Esophagus squamous epithelium (tissue), 5 donors: ENCODE data around the gene FA2H. TPM values are rescaled to one million over a fixed set of nuclear protein-coding genes. Genes with fewer than 3 reads are reported as not detected.

Experiments used
- DNase-seq: peaks from one replicate; lab custom pipeline; 2025; lab: John Stamatoyannopoulos, UW
- H3K27ac ChIP-seq, 4 donors: fragments of 200-600 bp; sonication (generic); one replicate each; pipeline ENCODE4 v1.5.1; 2016 to 2019; ENCODE audit warnings: mild to moderate bottlenecking in 1 of 4
- H3K27me3 ChIP-seq, 4 donors: fragments of 200-600 bp; sonication (generic); 1 replicate in 3 of 4; 2 replicates in 1 of 4; pipeline versions ENCODE4 v1.5.1 to v1.6.0; 2017 to 2021; ENCODE audit warnings: antibody characterized with exemption in 1 of 4
- H3K36me3 ChIP-seq, 3 donors: fragments of 200-600 bp; sonication (generic); one replicate each; pipeline ENCODE4 v1.5.1; 2016 to 2019
- H3K4me1 ChIP-seq, 3 donors: fragments of 200-600 bp; sonication (generic); one replicate each; pipeline ENCODE4 v1.5.1; 2017 to 2019
- H3K4me3 ChIP-seq, 4 donors: fragments of 200-600 bp; sonication (generic); 1 replicate in 3 of 4; 2 replicates in 1 of 4; pipeline ENCODE4 v1.5.1; 2016 to 2019; ENCODE audit warnings: mild to moderate bottlenecking in 2 of 4, moderate library complexity in 1 of 4
- H3K9me3 ChIP-seq, 3 donors: fragments of 200-600 bp; sonication (generic); one replicate each; pipeline ENCODE4 v1.5.1; 2016 to 2019
- POLR2A ChIP-seq, 4 donors: fragments of 450-650 bp; IDR thresholded peaks; one replicate each; pipeline ENCODE4 v1.6.1; 2017; ENCODE audit warnings: antibody characterized with exemption in 4 of 4, mild to moderate bottlenecking in 4 of 4, moderate library complexity in 3 of 4
- WGBS, 2 donors: methylation state at CpG; one replicate each; pipeline ENCODE4 v1.1.5; 2018; 5-methylcytosine and 5-hydroxymethylcytosine counted together
- intact Hi-C: fragments of 100-400 bp; cut with DNase I; formaldehyde crosslinking; loops from one replicate; pipeline ENCODE4 v1.15.0; 2022
- total RNA-seq, 4 donors: library from RNA; depleted of rRNA; stranded (reverse); fragments of >200 nt; gene quantifications; one replicate each; pipeline ENCODE4 v1.1.0, GENCODE V29; 2016
- TF ChIP-seq, protein P1 (sequence below), 6 experiments: fragments of 450-650 bp in 4 of 6; fragments of 200-600 bp in 2 of 6; sonication (generic) in 2 of 6; IDR thresholded peaks; one replicate each; pipeline ENCODE4 v1.5.1; 2016 to 2019; ENCODE audit warnings: antibody characterized with exemption in 6 of 6, mild to moderate bottlenecking in 4 of 6, moderate library complexity in 4 of 6
- donor health status: DM: yes; HTN: yes; CAD: no.

Gene FA2H
- total RNA-seq, 4 donors from 2014 or later: 2.9 to 4.0 (median 3.3) TPM

DNA sequence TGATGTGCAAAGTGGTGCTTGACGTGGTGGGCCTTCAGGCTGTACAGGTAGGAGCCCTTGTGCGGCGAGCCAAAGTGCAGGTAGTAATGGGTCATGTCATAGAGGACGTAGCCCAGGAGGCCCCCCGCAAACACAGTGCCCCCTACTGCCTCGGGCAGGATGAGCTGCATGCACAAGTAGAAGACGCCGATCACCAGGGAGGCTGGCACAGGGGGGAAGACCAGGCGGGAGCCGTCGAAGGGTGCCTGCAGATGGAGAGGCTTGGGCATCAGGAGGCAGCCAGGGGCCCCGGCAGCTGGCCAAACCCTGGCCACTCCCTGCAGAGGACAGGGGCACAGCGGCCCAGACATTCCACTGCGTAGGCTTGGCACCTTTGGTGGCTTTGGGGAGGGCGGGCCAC lies 58.3 kb downstream of the FA2H start:
- TF ChIP-seq, protein P1, sequence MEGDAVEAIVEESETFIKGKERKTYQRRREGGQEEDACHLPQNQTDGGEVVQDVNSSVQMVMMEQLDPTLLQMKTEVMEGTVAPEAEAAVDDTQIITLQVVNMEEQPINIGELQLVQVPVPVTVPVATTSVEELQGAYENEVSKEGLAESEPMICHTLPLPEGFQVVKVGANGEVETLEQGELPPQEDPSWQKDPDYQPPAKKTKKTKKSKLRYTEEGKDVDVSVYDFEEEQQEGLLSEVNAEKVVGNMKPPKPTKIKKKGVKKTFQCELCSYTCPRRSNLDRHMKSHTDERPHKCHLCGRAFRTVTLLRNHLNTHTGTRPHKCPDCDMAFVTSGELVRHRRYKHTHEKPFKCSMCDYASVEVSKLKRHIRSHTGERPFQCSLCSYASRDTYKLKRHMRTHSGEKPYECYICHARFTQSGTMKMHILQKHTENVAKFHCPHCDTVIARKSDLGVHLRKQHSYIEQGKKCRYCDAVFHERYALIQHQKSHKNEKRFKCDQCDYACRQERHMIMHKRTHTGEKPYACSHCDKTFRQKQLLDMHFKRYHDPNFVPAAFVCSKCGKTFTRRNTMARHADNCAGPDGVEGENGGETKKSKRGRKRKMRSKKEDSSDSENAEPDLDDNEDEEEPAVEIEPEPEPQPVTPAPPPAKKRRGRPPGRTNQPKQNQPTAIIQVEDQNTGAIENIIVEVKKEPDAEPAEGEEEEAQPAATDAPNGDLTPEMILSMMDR (IDR thresholded peaks at IDR 0.05): no peak
- TF ChIP-seq POLR2A (IDR thresholded peaks at IDR 0.05): no peak
- 78 to 82% methylated on average over 12 to 14 of the region's 15 CpGs for WGBS, 2 donors
- Histone ChIP-seq H3K4me1 (no peaks in the 10 kb centered on the region), H3K9me3 (no peaks in the 10 kb centered on the region), H3K27ac (no peak overlapping the region), H3K27me3 (no peaks in the 10 kb centered on the region), H3K36me3 (no peaks in the 10 kb centered on the region), H3K4me3 (no peak overlapping the region)
- DNase-seq: no peak
- intact Hi-C loops: no loop called here

DNA sequence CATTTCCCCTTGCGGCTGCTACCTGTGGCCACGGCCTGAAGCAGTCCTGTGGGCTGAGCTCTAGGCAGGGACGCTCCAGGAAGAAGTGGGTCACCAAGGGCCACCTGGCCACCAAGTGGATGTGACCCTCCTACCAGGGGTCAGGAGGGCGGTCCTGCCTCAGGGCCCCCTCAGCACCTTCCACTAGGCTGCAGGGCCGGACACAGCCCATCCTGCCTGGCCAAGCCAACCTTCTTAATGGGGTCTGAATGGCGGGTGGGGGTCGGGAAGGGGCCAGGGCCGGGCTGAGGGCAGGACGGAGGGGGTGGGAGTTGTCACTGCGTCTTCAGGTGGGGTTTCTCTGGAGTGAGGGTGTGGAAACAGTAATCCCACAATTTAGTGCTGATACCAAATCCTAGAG lies 60.7 kb downstream of the FA2H start:
- Histone ChIP-seq H3K9me3 (no peaks in the 10 kb centered on the region), H3K36me3 (no peaks in the 10 kb centered on the region), H3K4me1 (peaks cover 0 to 6% (median 0%) of the 10 kb centered on the region in 3 donors), H3K27ac (no peak overlapping the region), H3K27me3 (no peaks in the 10 kb centered on the region), H3K4me3 (no peak overlapping the region)
- DNase-seq: no peak
- 94% methylated on average over 6 of the region's 10 CpGs; no CpG with 5 or more reads in 1 of the 2 donors for WGBS, 2 donors
- TF ChIP-seq, protein P1 (IDR thresholded peaks at IDR 0.05): no peak
- no peak for TF ChIP-seq POLR2A (IDR thresholded peaks at IDR 0.05)
- intact Hi-C loops: no loop called here

DNA sequence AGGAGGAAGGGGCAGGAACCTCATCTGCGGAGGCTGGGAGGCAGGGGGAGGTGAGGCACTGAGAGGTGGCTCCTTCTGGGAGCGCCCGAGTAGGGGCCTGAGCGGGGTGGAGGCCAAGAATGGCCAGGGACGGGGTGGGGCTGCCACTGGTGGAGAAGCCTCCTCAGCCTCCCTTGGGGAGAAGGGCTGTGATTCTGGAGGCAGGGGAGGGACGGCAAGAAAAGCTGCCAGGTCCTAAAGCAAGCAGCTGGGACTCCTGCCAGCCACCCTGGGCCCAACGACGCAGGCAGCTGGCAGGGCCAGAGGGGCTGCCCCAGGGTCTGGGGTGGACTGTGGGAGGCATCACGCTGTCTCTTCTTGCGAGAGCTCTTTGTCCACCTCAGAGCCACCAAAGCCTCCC lies 61.3 kb downstream of the FA2H start:
- H3K4me1 ChIP-seq: peaks cover 0 to 6% (median 0%) of the 10 kb centered on the region in 3 donors
- no peaks in the 10 kb centered on the region for H3K9me3 ChIP-seq
- no peaks in the 10 kb centered on the region for H3K27me3 ChIP-seq
- no peaks in the 10 kb centered on the region for H3K36me3 ChIP-seq
- intact Hi-C loops: no loop called here
- no peak overlapping the region for H3K4me3 ChIP-seq
- H3K27ac ChIP-seq: no peak overlapping the region
- no peak for DNase-seq
- TF ChIP-seq, protein P1 (IDR thresholded peaks at IDR 0.05): no peak
- no peak for TF ChIP-seq POLR2A (IDR thresholded peaks at IDR 0.05)
- 66 to 80% methylated on average over 4 to 10 of the region's 10 CpGs for WGBS, 2 donors

DNA sequence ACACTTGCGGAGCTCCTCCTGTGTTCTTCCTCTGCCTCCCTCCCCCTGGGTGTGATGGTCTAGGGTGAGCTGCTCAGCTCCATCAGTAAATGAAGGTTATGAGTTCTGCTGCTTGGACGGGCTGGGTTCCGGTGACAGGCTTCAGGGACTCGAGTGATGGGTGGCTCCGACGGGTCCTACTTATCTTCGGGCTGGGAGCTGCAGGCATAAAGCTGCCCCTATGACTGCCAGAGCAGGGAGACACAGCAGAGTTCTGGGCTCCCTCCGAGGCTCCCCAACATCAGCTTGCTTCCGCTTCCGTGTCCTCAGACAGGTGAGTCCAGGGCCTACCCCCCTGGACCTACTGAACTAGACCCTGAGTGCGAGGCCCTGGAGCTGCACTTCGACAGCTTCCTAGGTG lies 62.7 kb downstream of the FA2H start:
- no peak for DNase-seq
- H3K4me3 ChIP-seq: no peak overlapping the region
- H3K9me3 ChIP-seq: no peaks in the 10 kb centered on the region
- no peak overlapping the region for H3K27ac ChIP-seq
- H3K4me1 ChIP-seq: peaks cover 0 to 6% (median 0%) of the 10 kb centered on the region in 3 donors
- 97 to 100% methylated on average over 2 to 7 of the region's 12 CpGs for WGBS, 2 donors
- intact Hi-C loops: no loop called here
- no peaks in the 10 kb centered on the region for H3K27me3 ChIP-seq
- no peaks in the 10 kb centered on the region for H3K36me3 ChIP-seq
- TF ChIP-seq, protein P1 (IDR thresholded peaks at IDR 0.05): no peak
- no peak for TF ChIP-seq POLR2A (IDR thresholded peaks at IDR 0.05)

DNA sequence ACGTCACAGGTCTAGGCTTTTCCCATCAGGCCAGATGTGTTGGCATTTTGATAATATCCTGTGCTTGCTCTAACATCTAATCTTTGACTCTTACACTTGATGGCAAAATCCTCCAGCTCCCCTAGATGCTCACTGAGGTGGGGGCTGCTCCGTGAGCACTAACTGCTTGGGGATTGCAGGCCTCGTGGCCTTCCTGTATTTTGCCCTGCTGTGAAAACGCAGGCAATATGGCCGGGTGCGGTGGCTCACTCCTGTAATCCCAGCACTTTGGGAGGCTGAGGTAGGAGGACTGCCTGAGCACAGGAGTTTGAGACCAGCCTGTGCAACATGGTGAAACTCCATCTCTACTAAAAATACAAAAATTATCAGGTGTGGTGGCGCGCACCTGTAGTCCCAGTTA lies 64.2 kb downstream of the FA2H start:
- no peak for TF ChIP-seq POLR2A (IDR thresholded peaks at IDR 0.05)
- TF ChIP-seq, protein P1 (IDR thresholded peaks at IDR 0.05): no peak
- Histone ChIP-seq H3K4me3 (no peak overlapping the region), H3K27ac (no peak overlapping the region), H3K9me3 (no peaks in the 10 kb centered on the region), H3K4me1 (peaks cover 0 to 6% (median 0%) of the 10 kb centered on the region in 3 donors), H3K27me3 (no peaks in the 10 kb centered on the region), H3K36me3 (no peaks in the 10 kb centered on the region)
- intact Hi-C loops: no loop called here
- 88 to 96% methylated on average over 3 to 7 of the region's 8 CpGs for WGBS, 2 donors
- no peak for DNase-seq
